Measurements from ENCODE around the gene RNF130. TPM values are rescaled to one million over a fixed set of nuclear protein-coding genes. Genes with fewer than 3 reads are reported as not detected.

Gene RNF130
- total RNA-seq (2014; rRNA removed; shearing (Covaris generic)): 99.2 and 99.7 TPM in 2 replicates

GRCh38 chr5:180071531-180072255 lies at the start of gene RNF130:
Gene RNF130 (minus strand): TSS chr5:180071759. CDS start chr5:180071702, 57 bp downstream.
- DNase-seq (ENCODE audit: low spot score): peak; percentile 82

GRCh38 chr5:180120237-180121101 lies 48.9 kb upstream of the RNF130 start:
- no peak for DNase-seq (ENCODE audit: low spot score)

GRCh38 chr5:180119903-180120236 lies 48.3 kb upstream of the RNF130 start:
- no peak for DNase-seq (ENCODE audit: low spot score)

- DNase-seq (ENCODE audit: low spot score): no peak
Measured at GRCh38 chr5:180119031-180119902, 47.7 kb upstream of the RNF130 start.

GRCh38 chr5:180118391-180118791 lies 46.8 kb upstream of the RNF130 start:
- DNase-seq (ENCODE audit: low spot score): no peak

GRCh38 chr5:180117000-180117725 lies 45.6 kb upstream of the RNF130 start:
- no peak for DNase-seq (ENCODE audit: low spot score)

- no peak for DNase-seq (ENCODE audit: low spot score)
Measured at GRCh38 chr5:180116077-180116999, 44.8 kb upstream of the RNF130 start.

GRCh38 chr5:180115326-180116076 lies 43.9 kb upstream of the RNF130 start:
- DNase-seq (ENCODE audit: low spot score): no peak

GRCh38 chr5:180114304-180115003 lies 42.9 kb upstream of the RNF130 start:
- no peak for DNase-seq (ENCODE audit: low spot score)

GRCh38 chr5:180113660-180114303 lies 42.2 kb upstream of the RNF130 start:
- no peak for DNase-seq (ENCODE audit: low spot score)

- DNase-seq (ENCODE audit: low spot score): no peak
Measured at GRCh38 chr5:180112181-180112861, 40.8 kb upstream of the RNF130 start.

- no peak for DNase-seq (ENCODE audit: low spot score)
Measured at GRCh38 chr5:180111273-180112002, 39.9 kb upstream of the RNF130 start.

- DNase-seq (ENCODE audit: low spot score): no peak
Measured at GRCh38 chr5:180109920-180110319, 38.4 kb upstream of the RNF130 start.

GRCh38 chr5:180107005-180107404 lies 35.4 kb upstream of the RNF130 start:
- no peak for DNase-seq (ENCODE audit: low spot score)

- peak; percentile 39 for DNase-seq (ENCODE audit: low spot score)
Measured at GRCh38 chr5:180105827-180106312, 34.3 kb upstream of the RNF130 start.

- DNase-seq (ENCODE audit: low spot score): no peak
Measured at GRCh38 chr5:180104168-180104530, 32.6 kb upstream of the RNF130 start.
